AG04449 (cell line): ENCODE measurements around the gene TMED4.

Source experiments
- CTCF ChIA-PET: fragments of 350-600 bp; formaldehyde crosslinking; extraction: SDS; loops from one replicate; lab custom pipeline; 2021; ENCODE audit warnings: antibody characterized with exemption; lab: Yijun Ruan, JAX
- POLR2A ChIA-PET: fragments of 400-600, 350-600 bp; formaldehyde crosslinking; extraction: SDS; loops from one replicate; lab custom pipeline; 2020; ENCODE audit warnings: antibody characterized with exemption, inconsistent platforms; lab: Yijun Ruan, JAX
- DNase-seq: peaks from one replicate; pipeline ENCODE4 v3.0.0-alpha.2; 2010; ENCODE audit warnings: low read depth, low spot score
- H3K4me3 ChIP-seq: 2 replicates; pipeline ENCODE4 v1.5.1; 2011; ENCODE audit warnings: low read depth, mild to moderate bottlenecking, control low read depth, low read length
- CTCF ChIP-seq: IDR thresholded peaks from one replicate; pipeline ENCODE4 v1.5.1; 2011; ENCODE audit warnings: mild to moderate bottlenecking, moderate library complexity, low read length, control low read depth, inconsistent platforms; ENCODE audit not compliant: insufficient read depth; ENCODE audit errors: missing control alignments

Gene TMED4

GRCh38 chr7:44541028-44541869 is 40.8 kb downstream of the TMED4 start, which contains the start of gene NPC1L1:
NPC1L1 (minus strand) TSS chr7:44541330; CDS start chr7:44541259, 71 bp downstream.
- no peak for TF ChIP-seq CTCF
- ChIA-PET POLR2A (no interaction called here), CTCF (interaction anchor here (1.5 kb wide), 1 partner anchor 23 kb away, joined by 8 read pairs; no protein-coding TSS in a partner anchor)
- no peak within 1 kb of the TSS for H3K4me3 ChIP-seq
- no peak for DNase-seq

- POLR2A ChIA-PET: no interaction called here
- no peak for DNase-seq
- CTCF ChIA-PET: no interaction called here
- H3K4me3 ChIP-seq: no peak overlapping the region
- no peak for TF ChIP-seq CTCF
These were observed 41.4 kb downstream of the TMED4 start for GRCh38 chr7:44540592-44541027.

GRCh38 chr7:44539669-44540506 is 42.1 kb downstream of the TMED4 start:
- POLR2A ChIA-PET: no interaction called here
- TF ChIP-seq CTCF: no peak
- CTCF ChIA-PET: interaction anchor here (0.7 kb wide), 1 partner anchor 26 kb away, joined by 3 read pairs; no protein-coding TSS in a partner anchor
- H3K4me3 ChIP-seq: no peak overlapping the region
- no peak for DNase-seq

GRCh38 chr7:44538798-44539668 is 43.0 kb downstream of the TMED4 start:
- ChIA-PET CTCF (no interaction called here), POLR2A (no interaction called here)
- DNase-seq: no peak
- TF ChIP-seq CTCF: no peak
- H3K4me3 ChIP-seq: no peak overlapping the region

- no peak for TF ChIP-seq CTCF
- CTCF ChIA-PET: interaction anchor here (1.0 to 1.9 kb wide), 2 partner anchors 23 to 27 kb away, joined by 3 to 7 read pairs; no protein-coding TSS in a partner anchor
- POLR2A ChIA-PET: no interaction called here
- DNase-seq: no peak
- no peak overlapping the region for H3K4me3 ChIP-seq
These were observed 43.8 kb downstream of the TMED4 start for GRCh38 chr7:44538093-44538797.
